ENCODE measurements around the gene DNAAF2. TPM values are rescaled to one million over a fixed set of nuclear protein-coding genes. Genes with fewer than 3 reads are reported as not detected.
A peak's percentile ranks its signal among the peaks of the same experiment; 100 is the strongest.

The DNAAF2 gene
- total and polyA plus RNA-seq, 2 of the 13 experiments (the other 11 are each of a cell fraction or from before 2014, with no cell fraction given): 6.1 to 13.6 TPM

- TF ChIP-seq THAP9 (CRISPR knock-in tag; IDR thresholded peaks at IDR 0.05; ENCODE audit: borderline replicate concordance): no peak
- TF ChIP-seq ZNF629 (CRISPR knock-in tag; conservative IDR thresholded peaks at IDR 0.05): peak; percentile 48
- no peak for TF ChIP-seq ZNF207 (IDR thresholded peaks at IDR 0.05; ENCODE audit: borderline replicate concordance)
- TF ChIP-seq ZBTB38 (CRISPR knock-in tag; IDR thresholded peaks at IDR 0.05): peak; percentile 70
- TF ChIP-seq KDM2A (CRISPR knock-in tag; IDR thresholded peaks at IDR 0.05; ENCODE audit: borderline replicate concordance, low read depth): peak; percentile 71; the same call in 1 of the 2 replicates
- no peak; the same call in 1 of the 2 replicates for TF ChIP-seq KLF9 (CRISPR knock-in tag; IDR thresholded peaks at IDR 0.05; ENCODE audit: low read depth)
- TF ChIP-seq ZFX (CRISPR knock-in tag; IDR thresholded peaks at IDR 0.05; ENCODE audit: low read depth): peak; percentile 37; the same call in 1 of the 2 replicates
- TF ChIP-seq MAFF (IDR thresholded peaks at IDR 0.05; ENCODE audit: low read depth, low read length): no peak
- TF ChIP-seq RFXANK (CRISPR knock-in tag; IDR thresholded peaks at IDR 0.05): no peak; the same call in 1 of the 2 replicates
- TF ChIP-seq CEBPG (CRISPR knock-in tag; IDR thresholded peaks at IDR 0.05): peak; percentile 90
- TF ChIP-seq ZNF451 (CRISPR knock-in tag; IDR thresholded peaks at IDR 0.05): no peak
- TF ChIP-seq PBX2 (CRISPR knock-in tag; IDR thresholded peaks at IDR 0.05): no peak
- no peak for TF ChIP-seq GTF2F1 (IDR thresholded peaks at IDR 0.05; ENCODE audit: low read length)
- no peak for TF ChIP-seq E2F5 (CRISPR knock-in tag; conservative IDR thresholded peaks at IDR 0.05)
- no peak for TF ChIP-seq GATA4 (IDR thresholded peaks at IDR 0.05; ENCODE audit: borderline replicate concordance, low read depth)
- TF ChIP-seq ZNF550 (CRISPR knock-in tag; IDR thresholded peaks at IDR 0.05; ENCODE audit: borderline replicate concordance): no peak
- no peak for TF ChIP-seq CBFB (CRISPR knock-in tag; IDR thresholded peaks at IDR 0.05)
- TF ChIP-seq ZNF691 (CRISPR knock-in tag; IDR thresholded peaks at IDR 0.05; ENCODE audit: borderline replicate concordance, low read depth): no peak
- TF ChIP-seq SUZ12 (IDR thresholded peaks at IDR 0.05; ENCODE audit: low read depth, low read length): no peak
- peak; percentile 87 for TF ChIP-seq PITX1 (CRISPR knock-in tag; IDR thresholded peaks at IDR 0.05)
- TF ChIP-seq STAT6 (CRISPR knock-in tag; IDR thresholded peaks at IDR 0.05; ENCODE audit: borderline replicate concordance): peak; percentile 87; the same call in 1 of the 2 replicates
- peak; percentile 98 for TF ChIP-seq FOXO1 (CRISPR knock-in tag; IDR thresholded peaks at IDR 0.05)
- no peak for TF ChIP-seq PAF1 (CRISPR knock-in tag; IDR thresholded peaks at IDR 0.05)
Measured at GRCh38 chr14:49641697-49642129, 6.7 kb upstream of the DNAAF2 start (continued).
